Natural killer cell (primary cell): ENCODE data around the gene NEBL. TPM values are rescaled to one million over a fixed set of nuclear protein-coding genes. Genes with fewer than 3 reads are reported as not detected.

Source experiments
- ATAC-seq, 3 donors: fragments of 150-1000 bp in 2 of 3; fragments of 200-7000 bp in 1 of 3; cut with Tn5 transposase; 1 replicate in 1 of 3; 2 replicates in 2 of 3; pipeline ENCODE4 v1.10.0; 2021; ENCODE audit warnings: mild to moderate bottlenecking in 2 of 3, moderate library complexity in 2 of 3
- DNase-seq, 2 donors: peaks; one replicate each; pipeline versions ENCODE4 v3.0.0 to v3.0.0-alpha.2; 2013 to 2021; ENCODE audit warnings: mixed read lengths in 1 of 2
- H3K27ac ChIP-seq: one replicate; pipeline ENCODE4 v1.5.1; 2013; ENCODE audit warnings: mild to moderate bottlenecking, low read length
- H3K27me3 ChIP-seq: one replicate; pipeline ENCODE4 v1.6.1; 2013; ENCODE audit warnings: low read length; ENCODE audit not compliant: control insufficient read depth, insufficient read depth
- H3K36me3 ChIP-seq: one replicate; pipeline ENCODE4 v1.6.1; 2013; ENCODE audit warnings: low read length; ENCODE audit not compliant: control insufficient read depth, insufficient read depth
- H3K4me1 ChIP-seq: one replicate; pipeline ENCODE4 v1.6.1; 2013; ENCODE audit warnings: low read length; ENCODE audit not compliant: control insufficient read depth, insufficient read depth
- H3K4me3 ChIP-seq: one replicate; pipeline ENCODE4 v1.5.1; 2013; ENCODE audit warnings: low read length
- H3K9me3 ChIP-seq: one replicate; pipeline ENCODE4 v1.6.1; 2013; ENCODE audit warnings: low read length; ENCODE audit not compliant: control insufficient read depth, insufficient read depth
- H3K27ac Mint-ChIP-seq, 2 donors: one replicate each; pipeline ENCODE4 v1.8.0; 2022; ENCODE audit warnings: mild to moderate bottlenecking in 2 of 2, mixed read lengths in 2 of 2, moderate library complexity in 1 of 2
- H3K27me3 Mint-ChIP-seq, 2 donors: one replicate each; pipeline ENCODE4 v1.8.0; 2022; ENCODE audit warnings: low read depth in 2 of 2, mixed read lengths in 2 of 2
- H3K36me3 Mint-ChIP-seq: one replicate; pipeline ENCODE4 v1.8.0; 2022; ENCODE audit warnings: mixed read lengths
- H3K4me1 Mint-ChIP-seq, 2 donors: one replicate each; pipeline ENCODE4 v1.8.0; 2022; ENCODE audit warnings: mixed read lengths in 2 of 2
- H3K4me3 Mint-ChIP-seq: one replicate; pipeline ENCODE4 v1.8.0; 2022; ENCODE audit warnings: mild to moderate bottlenecking, moderate library complexity, mixed read lengths
- H3K9me3 Mint-ChIP-seq, 2 donors: one replicate each; pipeline ENCODE4 v1.8.0; 2022; ENCODE audit warnings: mixed read lengths in 2 of 2
- CTCF ChIP-seq: fragments of 200-600 bp; IDR thresholded peaks from one replicate; pipeline ENCODE4 v1.8.0; 2022; ENCODE audit warnings: antibody characterized with exemption
- WGBS: methylation state at CpG from one replicate; pipeline ENCODE4 v1.1.7; 2013; ENCODE audit warnings: missing lambda C conversion rate; ENCODE audit not compliant: insufficient coverage; 5-methylcytosine and 5-hydroxymethylcytosine counted together
- intact Hi-C: fragments of 100-400 bp; cut with micrococcal nuclease; formaldehyde crosslinking; loops from one replicate; pipeline ENCODE4 v1.14.2; 2022
- total RNA-seq, 4 donors: library from RNA; stranded (reverse); fragments of 120-200 nt in 1 of 4; gene quantifications; one replicate each; pipeline versions ENCODE4 v1.2.3 to v1.2.4, GENCODE V29; 2013 to 2022

The NEBL gene
- total RNA-seq, 3 donors from 2014 or later (not counting 1 experiment from before 2014, with no cell fraction given): 1.1 to 1.5 TPM; not detected in 1

GRCh38 chr10:20936396-20936795 lies 39.3 kb upstream of the NEBL start:
- Histone ChIP-seq H3K27ac (no peak overlapping the region), H3K4me1 (no peaks in the 10 kb centered on the region), H3K4me3 (no peak overlapping the region), H3K9me3 (no peaks in the 10 kb centered on the region), H3K27me3 (no peaks in the 10 kb centered on the region), H3K36me3 (no peaks in the 10 kb centered on the region)
- TF ChIP-seq CTCF: no peak
- H3K4me1 Mint-ChIP-seq: no peaks in the 10 kb centered on the region
- ATAC-seq (no peak), DNase-seq (no peak)
- H3K27ac Mint-ChIP-seq: no peak overlapping the region
- intact Hi-C loops: no loop called here
- H3K4me3 Mint-ChIP-seq: no peak overlapping the region
- H3K36me3 Mint-ChIP-seq: no peaks in the 10 kb centered on the region
- peaks cover 0 to 9% of the 10 kb centered on the region in 2 donors for H3K27me3 Mint-ChIP-seq
- H3K9me3 Mint-ChIP-seq: peaks cover 0 to 4% of the 10 kb centered on the region in 2 donors

- no peaks in the 10 kb centered on the region for H3K36me3 Mint-ChIP-seq
- Histone ChIP-seq H3K4me1 (no peaks in the 10 kb centered on the region), H3K9me3 (no peaks in the 10 kb centered on the region), H3K36me3 (no peaks in the 10 kb centered on the region), H3K27ac (no peak overlapping the region), H3K27me3 (no peaks in the 10 kb centered on the region), H3K4me3 (no peak overlapping the region)
- H3K27me3 Mint-ChIP-seq: peaks cover 0 to 9% of the 10 kb centered on the region in 2 donors
- intact Hi-C loops: no loop called here
- no peaks in the 10 kb centered on the region for H3K4me1 Mint-ChIP-seq
- H3K27ac Mint-ChIP-seq: no peak overlapping the region
- DNase-seq: no peak
- ATAC-seq: no peak
- no peak for TF ChIP-seq CTCF
- no peak overlapping the region for H3K4me3 Mint-ChIP-seq
- H3K9me3 Mint-ChIP-seq: peaks cover 0 to 4% of the 10 kb centered on the region in 2 donors
- 100% methylated on average over 1 of the region's 2 CpGs for WGBS
These were observed 38.8 kb upstream of the NEBL start for GRCh38 chr10:20935931-20936330.

- Mint-ChIP-seq H3K27me3 (peaks cover 0 to 9% of the 10 kb centered on the region in 2 donors), H3K4me3 (no peak overlapping the region), H3K27ac (no peak overlapping the region), H3K36me3 (no peaks in the 10 kb centered on the region), H3K4me1 (no peaks in the 10 kb centered on the region), H3K9me3 (peaks cover 0 to 4% of the 10 kb centered on the region in 2 donors)
- H3K4me1 ChIP-seq: no peaks in the 10 kb centered on the region
- TF ChIP-seq CTCF: no peak
- H3K9me3 ChIP-seq: no peaks in the 10 kb centered on the region
- DNase-seq: no peak
- ATAC-seq: no peak
- no peaks in the 10 kb centered on the region for H3K36me3 ChIP-seq
- 97% methylated on average over 7 of the region's 8 CpGs for whole genome bisulfite sequencing
- no peak overlapping the region for H3K4me3 ChIP-seq
- no peak overlapping the region for H3K27ac ChIP-seq
- intact Hi-C loops: no loop called here
- H3K27me3 ChIP-seq: no peaks in the 10 kb centered on the region
These were observed 38.2 kb upstream of the NEBL start for GRCh38 chr10:20935301-20935700.

- no peaks in the 10 kb centered on the region for H3K36me3 ChIP-seq
- peaks cover 7 to 9% of the 10 kb centered on the region in 2 donors for H3K27me3 Mint-ChIP-seq
- WGBS: no CpG with 5 or more reads among the region's 2 CpGs
- no peak overlapping the region for H3K27ac ChIP-seq
- intact Hi-C loops: no loop called here
- H3K27me3 ChIP-seq: no peaks in the 10 kb centered on the region
- no peaks in the 10 kb centered on the region for H3K4me1 Mint-ChIP-seq
- TF ChIP-seq CTCF: no peak
- H3K4me3 ChIP-seq: no peak overlapping the region
- no peaks in the 10 kb centered on the region for H3K36me3 Mint-ChIP-seq
- H3K9me3 Mint-ChIP-seq: peaks cover 0 to 4% of the 10 kb centered on the region in 2 donors
- ATAC-seq (no peak), DNase-seq (no peak)
- H3K27ac Mint-ChIP-seq: no peak overlapping the region
- H3K9me3 ChIP-seq: no peaks in the 10 kb centered on the region
- H3K4me1 ChIP-seq: no peaks in the 10 kb centered on the region
- H3K4me3 Mint-ChIP-seq: no peak overlapping the region
These were observed 36.6 kb upstream of the NEBL start for GRCh38 chr10:20933705-20934104.
